RPMI8226 (cell line): ENCODE measurements around the gene AUTS2.

ENCODE experiments used
- DNase-seq: peaks from one replicate; pipeline ENCODE4 v3.0.0-alpha.2; 2015

The AUTS2 gene

DNA sequence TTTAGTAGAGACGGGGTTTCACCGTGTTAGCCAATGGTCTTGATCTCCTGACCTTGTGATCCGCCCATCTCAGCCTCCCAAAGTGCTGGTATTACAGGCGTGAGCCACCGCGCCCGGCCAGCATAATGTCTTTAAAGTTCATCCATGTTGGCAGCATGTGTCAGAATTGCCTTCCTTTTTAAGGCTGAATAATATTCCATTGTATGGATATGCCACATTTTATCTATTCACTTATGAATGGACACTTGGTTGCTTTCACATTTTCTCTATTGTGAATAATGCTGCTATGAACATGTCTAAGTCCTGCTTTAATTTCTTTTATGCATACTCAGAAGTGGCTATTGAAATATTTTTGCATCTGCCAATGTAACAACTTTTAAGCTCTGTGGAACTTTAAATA, 779.7 kb downstream of the AUTS2 start:
- DNase-seq = no peak

DNA sequence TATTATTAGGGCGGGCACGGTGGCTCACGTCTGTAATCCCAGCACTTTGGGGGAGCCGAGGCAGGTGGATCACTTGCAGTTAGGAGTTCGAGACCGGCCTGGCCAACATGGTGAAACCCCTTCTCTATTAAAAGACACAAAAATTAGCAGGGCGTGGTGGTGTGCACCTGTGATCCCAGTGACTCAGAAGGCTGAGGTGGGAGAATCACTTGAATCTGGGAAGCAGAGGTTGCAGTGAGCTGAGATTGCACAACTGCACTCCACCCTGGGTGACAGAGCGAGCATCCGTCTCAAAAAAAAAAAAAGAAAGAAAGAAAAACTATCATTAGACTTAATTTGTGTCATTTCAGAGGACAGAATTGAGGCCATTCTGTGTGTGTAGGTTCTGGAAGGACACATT, 780.9 kb downstream of the AUTS2 start:
- DNase-seq = no peak

DNA sequence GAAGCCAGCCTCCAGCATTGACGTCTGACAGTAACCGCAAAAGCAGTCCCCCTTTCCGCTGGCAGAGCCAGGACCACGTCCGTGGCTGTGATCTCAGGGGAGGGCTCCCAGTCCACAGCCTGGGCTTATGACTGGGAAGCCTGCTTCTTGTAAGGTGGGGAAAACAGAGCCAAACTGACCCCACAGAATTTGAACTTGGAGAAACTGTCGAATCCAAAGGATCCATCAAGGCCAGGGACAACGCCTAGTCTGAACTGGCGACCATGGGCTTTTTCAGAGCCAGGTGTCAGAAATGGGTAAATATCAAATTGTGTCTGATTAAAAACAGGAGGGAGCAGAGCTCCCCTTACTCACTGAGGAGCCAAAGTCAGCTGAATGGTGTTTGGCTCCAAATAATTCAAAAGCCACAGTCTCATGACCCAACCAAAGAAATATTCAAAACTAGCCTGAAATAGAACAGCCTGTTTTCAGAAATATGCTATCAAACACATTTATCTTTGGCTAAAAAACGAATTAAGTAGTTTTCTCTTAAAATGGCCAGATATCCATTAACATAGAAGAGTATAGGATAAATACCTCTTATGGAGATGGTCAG, 782.2 kb downstream of the AUTS2 start:
- no peak for DNase-seq

DNA sequence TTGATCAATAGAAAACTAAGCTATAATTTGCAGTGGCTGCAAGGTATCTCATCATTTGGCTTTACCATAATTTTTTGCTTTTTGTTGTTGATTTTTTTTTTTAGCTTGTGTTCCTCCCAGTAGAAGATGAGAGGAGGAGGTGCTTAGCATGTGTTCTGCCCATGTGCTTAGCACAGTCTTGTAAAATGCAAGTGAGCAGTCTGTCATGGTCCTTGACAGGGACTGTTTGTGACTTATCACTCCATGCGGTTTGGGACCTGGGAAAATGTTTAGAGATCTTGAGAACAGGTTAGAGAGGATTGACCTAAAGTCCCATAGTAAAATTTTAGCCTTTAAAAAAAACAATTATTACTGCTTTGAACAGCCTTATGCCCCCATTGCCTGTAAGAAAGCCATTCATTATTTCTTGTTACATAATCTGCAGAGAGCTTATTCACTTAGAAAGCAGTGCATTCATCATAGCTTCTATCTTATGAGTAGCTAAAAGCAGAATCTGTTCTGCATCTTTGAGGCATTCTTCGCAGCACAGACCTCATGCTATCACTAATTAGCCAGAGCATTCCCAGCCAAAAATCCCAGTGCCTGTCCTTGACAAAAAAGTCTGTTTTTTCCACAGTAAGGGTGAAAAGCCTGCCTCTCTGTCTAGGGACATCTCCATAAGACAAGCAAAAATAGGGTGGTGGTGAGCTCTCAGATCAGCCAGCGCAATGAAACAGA, 784.9 kb downstream of the AUTS2 start:
- DNase-seq = no peak

DNA sequence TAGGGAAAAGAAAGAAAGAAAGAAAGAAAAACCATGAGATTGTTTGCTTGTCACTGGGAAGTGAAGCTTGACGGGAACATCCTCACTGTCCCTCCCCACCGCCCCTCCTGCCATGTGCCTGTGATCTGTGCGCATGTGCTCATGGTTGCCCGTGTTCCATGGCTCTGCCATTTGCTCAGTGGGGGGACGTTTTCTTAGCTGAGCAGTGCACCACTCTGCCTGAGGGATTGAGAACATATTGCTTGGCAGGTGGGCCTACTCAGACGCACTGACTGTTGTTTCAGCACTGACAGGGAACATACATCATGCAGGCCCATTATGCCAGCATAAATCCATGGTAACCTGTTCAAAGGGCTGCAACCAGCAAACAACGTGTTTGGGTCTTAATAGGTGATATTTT, 785.7 kb downstream of the AUTS2 start:
- no peak for DNase-seq

DNA sequence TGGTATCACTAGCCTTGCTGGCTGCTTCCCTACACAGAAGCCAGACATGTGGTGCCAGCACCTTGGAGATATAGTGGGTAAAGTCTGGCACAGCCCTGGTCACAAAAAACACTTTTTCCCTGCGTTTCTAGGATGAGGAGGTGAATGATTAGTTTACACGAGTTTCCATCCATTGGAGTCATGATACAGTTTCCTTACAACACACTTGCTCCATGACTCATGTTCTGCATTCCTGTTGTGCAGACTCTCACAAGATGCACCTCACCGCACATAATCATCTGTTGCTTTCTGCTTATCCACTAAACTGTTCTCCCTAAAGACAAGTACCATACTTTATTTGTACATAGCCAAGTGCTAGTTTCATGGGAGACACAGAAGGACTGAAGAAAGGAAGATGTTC, 786.6 kb downstream of the AUTS2 start:
- no peak for DNase-seq

DNA sequence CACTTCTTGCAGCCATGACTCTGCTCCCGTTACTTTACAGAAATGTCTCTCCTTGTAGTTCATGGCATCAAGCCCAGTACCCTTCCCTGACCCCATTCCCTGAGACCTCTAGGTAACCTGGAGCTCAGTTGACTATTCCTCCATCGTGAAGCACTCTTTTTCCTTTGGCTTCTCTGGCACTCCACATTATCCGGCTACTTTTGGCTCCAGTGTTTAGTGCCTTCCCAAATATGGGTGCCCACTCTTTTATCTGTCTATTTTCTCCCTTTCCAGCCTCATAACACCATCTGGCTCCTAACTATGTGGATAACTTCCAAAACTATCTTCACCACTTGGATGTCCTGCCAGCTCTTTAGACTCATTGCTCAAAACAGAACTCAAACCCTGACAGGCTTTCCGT, 788.9 kb downstream of the AUTS2 start:
- no peak for DNase-seq

DNA sequence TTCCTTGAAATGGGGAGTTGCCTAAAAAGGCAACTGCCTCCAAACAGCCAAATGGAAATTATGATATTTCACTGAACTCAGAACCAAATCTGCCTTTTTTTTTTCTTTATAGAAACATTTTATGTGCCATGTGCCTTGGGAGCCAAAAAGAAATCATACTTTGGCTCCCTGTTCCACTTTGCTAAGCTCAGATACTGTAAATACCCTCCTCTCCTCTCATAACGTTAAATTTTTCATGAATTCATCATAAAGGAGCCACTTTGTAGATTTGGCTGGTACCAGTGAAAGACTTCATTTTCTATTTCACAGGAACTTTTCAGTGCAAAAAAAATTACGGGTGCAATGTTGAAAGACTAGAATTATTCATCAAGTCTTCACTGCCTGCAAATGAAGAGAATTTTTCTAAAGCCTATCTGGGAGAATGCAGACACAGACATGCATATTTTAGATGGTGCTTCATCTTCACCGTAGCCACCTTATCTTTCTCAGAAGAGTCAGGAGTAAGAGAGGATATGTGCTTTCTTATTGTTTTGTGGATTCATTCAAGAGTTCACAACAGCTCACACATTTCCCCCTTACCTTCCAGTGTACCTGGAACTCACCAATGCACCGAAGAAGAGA, 791.4 kb downstream of the AUTS2 start:
- DNase-seq = no peak

DNA sequence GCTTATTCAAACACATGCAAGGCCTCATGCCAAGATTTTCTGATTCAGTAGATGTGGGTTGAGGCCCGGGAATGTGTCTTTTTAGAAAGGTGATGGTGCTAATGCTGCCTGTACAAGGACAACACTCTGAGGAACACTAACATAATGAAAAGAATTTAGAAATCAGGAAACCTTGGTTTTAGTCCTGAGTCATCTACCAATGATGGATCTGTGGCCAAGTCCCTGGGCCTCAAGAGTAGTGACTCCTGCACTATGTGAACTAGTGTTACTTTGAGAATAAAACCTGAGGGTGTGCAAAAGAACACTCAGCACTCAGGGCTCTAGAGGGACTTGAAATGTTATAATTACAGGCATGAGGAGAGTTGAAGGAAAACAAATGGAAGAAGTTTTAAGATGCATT, 792.0 kb downstream of the AUTS2 start:
- no peak for DNase-seq

DNA sequence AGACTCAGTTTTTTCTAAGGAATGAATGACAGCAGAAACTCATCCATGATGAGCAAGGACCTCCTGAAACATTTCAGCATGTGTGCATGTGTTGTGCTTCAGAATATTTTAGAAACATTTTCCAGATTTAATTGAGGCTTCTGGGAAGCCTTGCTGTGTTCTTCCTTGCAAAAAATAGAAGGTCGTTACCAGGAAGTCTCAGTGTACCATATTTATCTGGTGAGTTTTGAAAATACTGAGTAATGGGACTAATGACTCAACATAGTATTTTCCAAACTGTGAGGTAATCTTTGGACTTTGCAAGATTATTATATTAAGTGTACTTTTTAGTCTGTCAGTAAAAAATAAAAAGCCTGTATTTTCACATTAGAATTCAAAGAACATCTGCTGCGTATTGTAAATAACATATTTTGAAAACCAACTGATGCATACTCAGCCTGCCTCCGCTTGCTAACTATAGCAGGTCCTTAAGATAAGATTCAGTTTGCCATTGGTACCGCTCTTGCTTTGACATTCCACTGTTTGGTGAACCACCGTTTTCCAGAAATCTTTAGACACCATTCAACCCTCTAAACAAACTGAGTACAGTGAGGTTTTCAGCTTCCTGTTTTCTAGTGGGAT, 794.1 kb downstream of the AUTS2 start:
- DNase-seq = no peak

DNA sequence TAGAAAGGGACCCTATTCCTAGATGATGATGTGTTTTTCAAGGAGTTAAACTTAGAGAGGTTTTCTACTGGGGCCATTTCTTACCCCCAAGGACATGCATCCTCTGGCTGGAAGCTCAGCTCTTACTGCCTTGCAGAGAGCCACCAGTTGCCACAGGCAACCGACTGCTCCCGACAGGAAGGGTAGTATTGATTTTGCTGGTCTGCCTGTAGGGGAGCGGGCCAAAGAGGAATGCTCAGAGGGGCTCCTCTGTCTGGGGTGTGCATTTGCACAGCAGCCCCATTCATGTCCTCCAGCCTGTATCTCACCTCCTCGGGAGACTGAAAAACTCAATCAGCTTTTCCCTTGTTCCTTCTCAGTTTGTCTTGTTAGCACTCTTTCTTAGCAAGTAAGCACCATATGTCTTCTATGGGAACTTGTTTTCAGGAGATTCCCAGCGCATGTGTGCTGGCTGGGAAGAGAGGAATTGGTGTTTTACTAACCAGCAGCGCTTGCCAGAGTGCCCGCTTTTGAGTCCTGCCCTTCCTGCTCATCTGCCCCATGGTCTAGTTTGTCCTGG, 794.7 kb downstream of the AUTS2 start:
- DNase-seq = no peak

DNA sequence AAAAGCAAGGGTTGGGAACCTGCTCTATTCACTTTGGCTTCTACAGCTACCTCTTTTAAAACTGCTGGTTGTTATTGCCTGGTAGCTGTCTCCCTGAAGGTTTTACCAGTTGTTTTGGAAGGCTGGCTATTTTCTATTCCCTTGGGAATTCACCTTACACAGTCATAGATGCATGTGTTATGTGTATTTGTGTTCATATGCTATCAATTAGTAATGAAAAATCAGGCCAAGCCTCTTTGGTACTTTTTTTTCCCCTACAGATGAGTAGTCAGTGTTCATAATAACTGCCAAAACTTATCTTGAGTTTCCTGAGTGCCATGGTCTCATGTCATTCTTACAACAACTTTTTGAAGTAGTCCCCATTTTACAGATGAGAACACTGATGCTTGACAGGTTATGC, 795.7 kb downstream of the AUTS2 start:
- DNase-seq = no peak

DNA sequence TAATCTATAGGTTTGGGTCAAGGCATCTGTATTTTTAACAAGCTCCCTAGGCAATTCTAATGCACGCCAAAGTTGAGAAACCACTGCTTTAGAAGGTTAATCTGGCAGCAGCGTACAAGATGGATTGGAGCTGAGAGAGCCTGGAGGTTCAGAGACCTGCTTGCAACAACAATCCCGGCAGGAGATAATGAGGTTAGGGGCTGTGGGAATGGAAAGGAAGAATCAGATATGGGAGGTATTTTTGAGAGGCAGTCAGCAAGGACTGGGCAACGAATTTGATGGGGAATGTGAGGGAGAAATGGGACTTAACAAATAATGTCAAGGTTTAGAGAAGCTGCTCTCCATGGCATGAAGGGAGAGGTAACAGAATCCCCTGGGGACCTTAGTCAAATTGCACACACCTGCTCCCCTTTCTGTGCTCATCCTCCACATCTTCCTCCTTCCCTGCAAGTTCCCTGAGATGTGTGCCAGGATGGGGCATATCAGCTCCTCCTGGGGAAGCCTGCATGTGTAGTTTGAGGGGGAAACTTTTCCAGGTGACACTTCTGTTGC, 802.6 kb downstream of the AUTS2 start:
- no peak for DNase-seq

DNA sequence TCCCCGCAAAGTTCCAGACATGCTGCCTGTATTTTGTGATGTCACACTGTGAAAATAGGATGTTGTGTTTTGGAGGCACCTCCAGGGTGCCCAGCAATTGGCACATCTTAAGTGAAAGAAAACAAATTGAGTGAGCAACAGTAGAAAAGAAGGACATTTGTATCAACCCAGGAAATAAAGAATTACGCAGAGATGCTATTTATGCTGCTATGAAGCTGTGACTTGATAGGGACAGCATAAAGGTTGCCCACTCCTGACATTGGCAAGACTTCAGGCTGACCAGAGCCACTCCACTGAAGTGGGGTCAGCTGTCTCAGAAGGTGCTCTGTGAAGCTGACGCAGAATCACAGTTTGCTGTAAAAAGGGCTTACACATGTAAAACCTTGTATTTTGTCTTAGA, 803.8 kb downstream of the AUTS2 start:
- no peak for DNase-seq

DNA sequence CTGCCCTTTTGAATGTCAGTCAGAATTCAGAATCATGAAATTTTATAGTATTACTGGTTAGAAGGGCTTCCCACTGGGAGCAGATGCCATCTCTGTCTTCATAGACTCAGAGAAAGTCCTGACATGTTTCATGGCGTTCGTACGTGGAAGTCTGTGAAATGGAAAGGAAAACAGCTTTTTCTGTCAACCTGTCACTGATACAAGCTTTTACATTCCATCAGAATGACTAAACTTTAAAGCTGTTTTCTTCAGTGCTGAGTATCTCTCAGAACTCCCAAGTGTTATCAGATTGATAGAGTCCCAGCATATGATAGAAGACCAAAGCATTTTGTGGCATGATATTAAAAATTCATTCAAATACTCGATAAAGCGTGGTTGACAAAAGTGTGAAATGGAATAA, 807.0 kb downstream of the AUTS2 start:
- no peak for DNase-seq

DNA sequence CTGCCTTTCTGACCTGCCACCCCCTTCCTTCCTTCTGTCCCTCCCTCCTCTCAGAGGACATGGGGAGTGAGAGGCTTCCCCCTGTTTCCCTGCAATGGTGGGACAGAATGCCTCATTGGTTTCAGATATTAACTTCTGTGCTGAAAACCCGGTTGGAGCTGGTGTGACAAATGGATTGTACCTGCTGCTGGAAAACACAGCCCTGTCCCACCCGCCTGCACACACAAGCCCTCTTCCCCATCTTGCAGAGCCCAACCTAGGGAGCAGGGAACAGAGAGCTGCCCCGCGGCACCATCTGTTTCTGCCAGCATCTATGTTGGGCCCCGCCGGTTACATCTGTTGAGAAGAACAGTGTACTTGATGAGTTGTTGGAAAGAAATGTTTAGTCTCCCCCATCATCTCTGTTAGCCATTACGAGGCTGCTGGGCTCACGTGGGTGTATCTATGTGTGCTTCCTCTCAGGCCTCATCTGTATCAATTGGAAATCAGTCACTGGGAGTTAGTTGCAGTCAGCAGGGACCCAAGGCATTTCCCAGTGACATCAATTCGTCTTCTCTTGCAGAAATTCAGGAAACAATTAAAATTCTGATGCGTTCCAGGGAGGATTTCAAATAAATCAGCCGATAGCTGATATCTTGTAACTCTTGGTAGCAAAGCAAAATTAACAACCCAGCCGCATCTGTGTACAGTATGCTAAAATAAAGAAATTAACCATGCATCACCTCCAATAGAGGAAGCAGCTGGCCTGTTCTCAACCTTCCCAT, 808.1 kb downstream of the AUTS2 start:
- no peak for DNase-seq

DNA sequence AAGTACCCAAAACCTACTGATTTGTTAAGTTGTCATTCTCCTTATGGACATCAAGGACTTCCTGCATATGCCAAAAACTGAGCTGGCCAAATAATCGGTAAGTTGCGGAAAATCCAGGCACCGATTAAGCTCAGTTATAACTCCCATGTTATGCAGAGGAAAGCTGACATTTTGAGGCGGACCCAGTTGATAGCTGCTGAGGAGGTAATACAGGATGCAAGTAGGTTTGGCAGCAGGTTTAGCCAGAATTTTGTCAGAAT, 808.6 kb downstream of the AUTS2 start:
- no peak for DNase-seq

DNA sequence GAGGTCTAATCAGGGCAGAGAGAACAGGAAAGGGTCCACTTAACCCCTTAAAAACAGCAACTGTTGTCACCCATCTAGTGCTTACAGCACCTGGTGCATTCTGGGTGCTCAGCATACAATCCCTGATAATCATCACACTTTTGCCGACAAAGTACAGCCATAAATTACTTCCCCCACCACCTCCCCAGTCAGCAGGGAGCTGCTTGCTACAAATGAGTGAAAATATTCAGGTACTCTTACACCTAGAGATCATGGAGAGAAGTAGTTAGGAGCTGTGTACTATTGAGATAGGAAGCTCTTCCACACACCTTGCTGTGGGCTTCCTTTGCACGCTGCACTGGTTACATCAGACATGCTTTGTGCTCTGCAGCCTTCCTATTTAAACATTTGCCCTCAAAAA, 810.2 kb downstream of the AUTS2 start:
- no peak for DNase-seq

DNA sequence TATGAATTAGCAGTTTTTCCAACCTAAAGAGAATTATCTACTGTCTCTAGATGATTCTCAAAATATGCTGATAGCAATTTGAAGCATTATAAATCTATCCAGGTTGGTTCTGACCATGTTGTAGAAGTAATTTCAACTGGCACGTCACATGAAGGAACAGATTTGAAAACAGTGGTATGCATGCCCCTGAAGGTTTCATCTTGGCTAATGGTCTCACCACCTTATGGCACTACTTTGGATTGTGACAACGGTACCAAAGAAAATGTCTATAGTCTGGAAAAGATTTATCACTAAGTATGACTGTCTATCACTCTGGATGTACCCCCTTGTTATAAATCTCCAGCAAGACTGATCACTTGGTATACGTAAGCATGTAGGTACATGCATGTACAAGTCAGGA, 810.6 kb downstream of the AUTS2 start:
- DNase-seq = no peak

DNA sequence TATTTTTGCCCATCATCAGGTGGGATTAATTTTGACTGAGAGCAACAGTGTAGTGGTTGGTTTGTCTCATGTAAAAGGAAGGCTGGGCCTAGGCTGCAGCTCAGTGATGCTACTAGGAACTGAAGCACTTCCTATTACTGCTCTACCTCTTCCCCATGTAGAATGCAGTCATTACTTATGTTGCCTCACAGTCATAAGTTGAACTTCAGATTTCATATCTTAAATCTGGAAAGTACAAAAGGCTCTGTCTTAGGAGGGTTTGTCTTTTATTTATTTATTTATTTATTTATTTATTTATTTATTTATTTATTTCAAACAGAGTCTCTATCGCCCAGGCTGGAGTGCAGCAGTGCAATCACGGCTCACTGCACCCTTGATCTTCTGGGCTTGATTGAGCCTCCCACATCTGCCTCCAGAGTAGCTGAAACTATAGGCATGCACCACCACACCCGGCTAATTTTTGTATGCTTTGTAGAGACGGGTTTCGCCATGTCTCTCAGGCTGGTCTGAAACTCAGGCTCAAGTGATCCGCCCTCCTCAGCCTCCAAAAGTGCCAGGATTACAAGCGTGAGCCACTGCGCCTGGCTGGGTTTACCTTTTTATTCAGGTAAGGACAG, 812.0 kb downstream of the AUTS2 start:
- no peak for DNase-seq

DNA sequence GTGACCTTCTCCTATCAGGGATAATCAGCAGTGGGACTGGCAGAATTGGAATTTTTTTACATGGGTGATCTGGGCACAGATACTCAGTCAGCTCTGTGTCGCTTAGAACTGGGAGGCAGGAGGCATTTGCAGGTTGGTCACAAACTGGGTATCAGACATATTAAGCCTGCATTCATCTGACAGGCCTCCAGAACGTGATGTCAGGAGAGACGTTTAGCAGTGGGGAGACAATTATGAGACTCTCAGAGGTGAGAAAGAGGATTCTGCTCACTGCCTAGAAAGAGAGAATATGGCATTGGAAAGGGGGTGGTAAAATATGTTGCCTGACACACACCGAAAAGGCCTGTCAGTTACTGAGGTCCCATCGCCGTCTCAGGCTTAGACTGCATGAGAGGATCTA, 816.1 kb downstream of the AUTS2 start:
- DNase-seq = no peak

DNA sequence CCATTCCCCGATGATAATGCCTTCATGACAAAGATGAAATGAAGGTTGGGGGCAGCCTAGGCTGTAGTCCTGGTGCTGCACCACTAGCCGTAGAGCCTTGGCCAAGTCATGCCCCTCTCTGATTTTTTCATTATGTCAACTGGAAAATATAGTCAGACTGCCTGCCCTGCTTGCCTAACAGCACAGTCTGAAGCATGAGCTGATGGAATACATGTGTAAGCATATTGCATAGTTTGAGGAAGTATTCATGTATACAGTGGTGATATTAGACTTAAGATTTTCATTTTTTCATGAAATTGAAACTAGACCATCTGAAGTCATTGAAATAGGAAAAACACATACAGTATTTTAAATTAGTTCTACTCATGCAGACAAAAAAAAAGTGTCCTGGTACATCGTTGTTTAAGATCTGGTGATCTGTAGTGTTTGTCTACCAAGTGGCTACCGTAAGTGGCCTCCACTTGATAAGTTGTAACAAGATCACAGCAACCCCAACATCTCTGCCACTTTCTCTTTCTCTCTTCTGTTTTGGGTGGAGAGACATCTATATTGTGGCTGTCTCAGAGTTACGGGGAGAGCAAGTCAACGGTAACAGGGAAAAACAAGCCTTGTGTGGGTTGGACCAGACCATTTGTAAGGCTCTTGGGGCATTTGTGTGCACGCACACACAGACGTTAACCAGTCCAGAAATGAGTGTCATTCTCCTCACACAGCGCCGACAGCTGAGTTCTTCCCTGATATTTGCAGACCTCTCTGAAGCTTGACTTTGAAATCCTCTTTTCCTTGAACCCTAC, 817.1 kb downstream of the AUTS2 start:
- no peak for DNase-seq
